HG02610 (cell line): ENCODE data around the gene DOCK1.

Source experiments
- ATAC-seq: cut with Tn5 transposase; IDR thresholded peaks from one replicate; pipeline ENCODE4 v1.9.1; 2021; ENCODE audit warnings: mild to moderate bottlenecking, moderate library complexity; ENCODE audit not compliant: unreplicated experiment

The DOCK1 gene

GRCh38 chr10:127196282-127197153 is 291.3 kb downstream of the DOCK1 start, which contains the start of gene INSYN2A:
INSYN2A (minus strand) TSS chr10:127196591; CDS start chr10:127176395, 20,196 bp downstream.
- ATAC-seq, result no peak

GRCh38 chr10:127197154-127197432 is 291.9 kb downstream of the DOCK1 start:
- no peak for ATAC-seq

- no peak for ATAC-seq
Measured at GRCh38 chr10:127198307-127198706, 293.1 kb downstream of the DOCK1 start.

DNA sequence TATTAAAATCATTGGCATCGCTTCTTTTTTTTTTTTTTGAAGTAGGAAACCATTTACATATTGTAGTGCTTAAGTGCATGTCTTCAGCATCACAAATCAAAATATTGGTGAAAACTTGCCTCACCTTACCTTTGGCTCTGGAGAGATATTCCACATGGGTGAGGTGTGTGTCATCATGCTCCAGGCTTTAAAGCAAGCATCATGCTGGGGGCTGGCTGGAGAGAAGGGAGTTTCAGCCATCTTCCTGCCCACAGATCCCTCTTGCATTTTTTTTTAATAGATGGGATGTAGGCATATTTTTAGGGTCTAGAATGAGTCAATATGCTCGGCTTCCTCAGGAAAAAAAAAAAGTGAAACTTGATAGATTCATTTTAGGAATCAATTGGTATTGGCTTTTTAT is 293.5 kb downstream of the DOCK1 start:
- no peak for ATAC-seq

- ATAC-seq, result no peak
Measured at GRCh38 chr10:127200646-127201045, 295.4 kb downstream of the DOCK1 start.

- ATAC-seq, result no peak
Measured at GRCh38 chr10:127203067-127203466, 297.8 kb downstream of the DOCK1 start.

DNA sequence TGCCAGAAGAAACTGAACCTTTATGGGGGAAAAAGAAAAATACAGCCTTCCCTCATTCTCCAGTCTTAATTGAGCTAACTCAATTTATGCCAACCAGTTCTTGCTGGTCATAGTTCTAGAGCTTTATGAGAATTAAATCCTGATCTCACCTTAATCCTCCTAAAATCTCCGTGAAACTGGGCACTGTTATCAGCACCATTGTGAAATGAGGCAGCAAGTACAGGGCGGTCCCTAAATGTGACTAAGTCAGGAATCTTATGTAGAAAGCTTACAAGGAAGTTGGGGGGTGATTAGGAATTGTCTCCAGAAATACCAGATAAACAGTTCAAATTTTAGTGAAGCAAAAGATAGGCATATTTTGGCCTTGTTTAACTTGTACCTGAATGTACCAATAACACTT is 301.9 kb downstream of the DOCK1 start:
- no peak for ATAC-seq

- ATAC-seq, result no peak
Measured at GRCh38 chr10:127210936-127211466, 305.8 kb downstream of the DOCK1 start.

DNA sequence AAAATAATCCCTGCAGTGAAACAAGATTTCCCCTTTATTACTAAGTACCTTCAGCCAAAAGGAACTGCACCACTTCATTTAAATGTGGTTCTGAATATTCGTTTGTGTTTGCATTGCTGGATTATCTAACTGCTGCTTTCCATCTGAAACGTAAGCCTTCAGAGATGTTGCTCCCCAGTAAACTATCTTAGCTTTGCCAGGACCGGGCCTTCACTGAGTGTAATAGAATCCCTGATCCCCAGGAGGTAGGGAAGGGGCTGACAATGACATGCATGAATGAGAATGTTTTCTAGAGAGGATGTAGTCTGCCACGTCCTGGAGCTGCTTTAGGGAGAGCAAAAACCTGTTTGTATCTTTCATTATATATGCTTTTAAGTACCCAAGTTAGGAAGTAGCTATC is 310.6 kb downstream of the DOCK1 start:
- no peak for ATAC-seq

- no peak for ATAC-seq
Measured at GRCh38 chr10:127216274-127216673, 311.0 kb downstream of the DOCK1 start.

GRCh38 chr10:127216786-127217185 is 311.6 kb downstream of the DOCK1 start:
- ATAC-seq, result no peak

GRCh38 chr10:127218658-127219057 is 313.4 kb downstream of the DOCK1 start:
- ATAC-seq, result no peak

DNA sequence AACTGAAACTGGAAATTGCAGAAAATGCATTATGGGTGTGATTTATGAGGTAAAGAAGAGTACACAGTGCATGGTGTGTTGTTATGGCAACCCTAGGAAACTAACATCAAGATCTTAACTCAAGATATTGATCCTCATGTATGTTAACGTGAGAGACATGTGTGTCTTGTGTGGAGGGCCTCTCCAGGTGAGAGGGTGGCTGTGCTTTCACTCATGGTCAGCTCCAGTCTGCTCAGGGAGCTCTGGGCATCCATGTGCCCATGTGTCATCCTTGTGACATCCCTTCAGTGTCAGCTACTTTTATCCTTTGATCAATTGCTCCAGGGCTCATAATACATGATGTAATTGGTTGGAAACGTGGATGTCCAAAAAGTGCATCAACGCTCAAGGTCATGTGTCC is 316.1 kb downstream of the DOCK1 start:
- ATAC-seq, result no peak

DNA sequence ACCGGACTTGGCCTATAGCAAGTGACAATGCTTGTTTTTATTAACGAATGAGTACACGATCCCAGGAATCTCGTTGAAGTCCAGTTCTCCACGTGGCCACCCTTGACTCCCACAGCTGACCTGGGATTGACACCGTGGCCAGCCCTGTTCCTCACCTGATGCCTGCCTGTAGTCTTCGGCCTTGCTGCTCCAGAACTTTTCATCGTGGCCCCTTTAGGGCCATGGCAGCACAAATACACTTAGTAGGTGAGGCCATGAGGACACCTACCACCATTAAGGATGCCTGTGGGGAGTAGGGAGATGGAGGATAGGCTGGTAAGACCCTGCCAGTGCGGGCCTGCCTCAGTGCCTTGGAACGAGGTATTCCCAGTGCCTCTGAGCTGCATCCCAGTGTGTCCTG is 321.8 kb downstream of the DOCK1 start:
- ATAC-seq, result no peak

- ATAC-seq, result no peak
Measured at GRCh38 chr10:127227663-127228062, 322.4 kb downstream of the DOCK1 start.

DNA sequence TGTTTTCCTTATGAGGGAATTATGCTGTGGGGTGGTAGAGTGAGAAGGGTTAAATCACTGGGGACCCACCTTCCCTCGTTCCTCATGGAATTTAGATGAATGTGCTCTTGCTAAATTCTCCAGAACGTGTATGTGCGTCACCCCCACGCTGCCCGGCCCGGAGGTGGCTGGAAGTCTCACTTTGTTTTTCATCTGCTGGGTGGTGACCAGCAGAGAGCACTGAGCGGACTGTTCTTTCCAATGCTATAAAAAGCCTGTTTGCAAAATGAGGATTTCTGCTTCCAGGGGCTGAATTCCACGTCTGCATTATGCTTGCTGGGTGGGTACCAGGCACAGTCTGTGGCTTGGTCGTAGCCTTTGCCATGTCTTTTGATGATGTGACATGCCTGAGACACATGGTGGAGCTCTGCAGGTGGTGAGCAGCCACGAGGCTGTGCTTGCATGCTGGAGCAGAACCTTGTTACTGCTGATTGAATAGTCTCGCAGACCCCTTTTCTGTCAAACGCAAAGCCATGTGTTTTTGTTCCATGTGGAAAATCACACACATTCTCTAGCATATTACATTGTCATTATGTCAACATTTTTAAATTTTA is 323.1 kb downstream of the DOCK1 start:
- ATAC-seq, result no peak

DNA sequence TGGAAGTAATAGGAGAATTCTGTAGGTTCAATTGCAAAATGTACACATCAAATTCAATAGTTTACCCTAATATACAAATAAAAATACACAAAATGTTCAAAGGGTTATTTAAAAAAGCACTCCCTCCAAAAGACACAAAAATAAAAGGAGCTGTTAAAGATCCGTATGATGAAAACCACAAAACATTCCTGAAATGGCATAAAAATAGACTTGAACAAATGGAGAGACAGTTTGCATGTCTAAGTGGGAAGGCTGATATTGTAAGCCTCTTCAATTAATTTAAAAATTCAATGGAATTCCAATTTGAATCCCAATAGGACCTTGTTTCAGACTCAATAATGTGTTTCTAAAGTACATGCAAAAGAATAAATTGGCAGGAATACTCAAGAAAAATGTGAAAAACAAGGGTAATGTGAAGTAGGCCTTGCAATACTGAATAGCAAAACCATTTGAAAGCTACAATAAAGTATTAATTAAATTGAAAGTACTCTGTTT is 329.1 kb downstream of the DOCK1 start:
- ATAC-seq, result no peak

- ATAC-seq, result no peak
Measured at GRCh38 chr10:127236266-127236665, 331.0 kb downstream of the DOCK1 start.

- ATAC-seq, result no peak
Measured at GRCh38 chr10:127242914-127243313, 337.7 kb downstream of the DOCK1 start.

DNA sequence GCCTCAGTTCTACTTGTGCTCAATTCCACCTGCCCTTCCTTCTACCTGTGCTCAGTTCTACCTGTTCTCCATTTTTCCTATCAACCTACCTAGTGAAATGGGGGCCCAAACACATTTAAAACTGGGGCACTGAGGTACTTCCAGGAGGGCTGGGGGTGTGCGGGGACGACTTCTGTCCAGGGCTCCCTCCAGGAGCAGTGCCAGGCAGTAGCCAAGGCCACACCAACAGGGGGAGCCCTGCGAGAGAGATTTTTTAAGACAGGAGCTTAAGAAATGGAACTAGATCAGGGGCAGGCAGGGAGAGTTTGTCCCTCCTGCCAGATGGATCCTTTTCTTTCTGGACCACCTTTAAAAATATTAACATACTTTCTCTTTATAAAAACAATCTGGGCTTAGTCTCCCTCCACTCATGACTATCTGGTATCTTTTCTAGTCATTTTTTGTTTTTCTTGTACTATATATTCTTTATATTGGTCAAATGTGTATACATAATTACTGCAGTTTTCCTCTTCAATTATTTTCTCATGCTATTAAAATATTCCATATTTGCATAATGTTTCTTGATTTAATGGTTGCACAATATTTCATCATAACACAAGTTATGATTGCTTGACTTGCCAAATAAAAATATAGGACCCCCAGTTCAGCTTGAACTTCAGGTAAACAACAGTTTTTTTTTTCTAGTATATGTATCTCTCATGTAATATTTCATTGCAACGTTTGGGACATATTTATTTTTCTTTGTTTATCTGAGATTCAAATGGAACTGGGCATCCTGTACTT is 338.5 kb downstream of the DOCK1 start:
- no peak for ATAC-seq

- ATAC-seq, result no peak
Measured at GRCh38 chr10:127245456-127245855, 340.2 kb downstream of the DOCK1 start.
